Lower lobe of right lung (tissue), 2 donors: ENCODE results near the gene ST8SIA4. TPM values are rescaled to one million over a fixed set of nuclear protein-coding genes. Genes with fewer than 3 reads are reported as not detected.
A peak's percentile ranks its signal among the peaks of the same experiment; 100 is the strongest.
"Not testable (repeated sequence)": the region's sequence is repeated elsewhere in the genome, so short reads cannot be mapped to it uniquely, and the experiment has no call there.

Source experiments
- ATAC-seq, 2 donors: fragments of 200-7000 bp; cut with Tn5 transposase; one replicate each; pipeline ENCODE4 v1.9.1; 2020 to 2022; ENCODE audit warnings: mild to moderate bottlenecking in 2 of 2, moderate library complexity in 2 of 2
- DNase-seq: peaks from one replicate; pipeline ENCODE4 v3.0.0-alpha.2; 2020
- H3K27ac ChIP-seq: fragments of 200-600 bp; one replicate; pipeline ENCODE4 v1.8.0; 2022
- H3K27me3 ChIP-seq: fragments of 200-600 bp; one replicate; pipeline ENCODE4 v1.8.0; 2022; ENCODE audit warnings: low read depth
- H3K36me3 ChIP-seq: fragments of 200-600 bp; one replicate; pipeline ENCODE4 v1.8.0; 2022; ENCODE audit warnings: mild to moderate bottlenecking
- H3K4me1 ChIP-seq: fragments of 200-600 bp; one replicate; pipeline ENCODE4 v1.8.0; 2022
- H3K4me3 ChIP-seq: fragments of 200-600 bp; one replicate; pipeline ENCODE4 v1.8.0; 2022; ENCODE audit warnings: mild to moderate bottlenecking
- H3K9me3 ChIP-seq: fragments of 200-600 bp; one replicate; pipeline ENCODE4 v1.8.0; 2022
- intact Hi-C: fragments of 100-400 bp; cut with DNase I; formaldehyde crosslinking; loops from one replicate; pipeline ENCODE4 v1.11.0; 2022
- total RNA-seq: library from RNA; stranded (reverse); fragmentation: NEBNext Ultra II Directional; extraction: Animal tissue kit (Norgen Biotek cat#: 25700); gene quantifications from one replicate; pipeline ENCODE4 v1.2.1, GENCODE V29; 2021
- TF ChIP-seq, protein P1 (sequence below): fragments of 200-600 bp; IDR thresholded peaks from one replicate; pipeline ENCODE4 v1.8.0; 2022; ENCODE audit warnings: antibody characterized with exemption, mild to moderate bottlenecking
- donor health status: DM: no; HTN: yes; CAD: no; lungs with severe emphysema.

ST8SIA4 gene
- total RNA-seq, 1 donor from 2014 or later: 20.5 TPM

DNA sequence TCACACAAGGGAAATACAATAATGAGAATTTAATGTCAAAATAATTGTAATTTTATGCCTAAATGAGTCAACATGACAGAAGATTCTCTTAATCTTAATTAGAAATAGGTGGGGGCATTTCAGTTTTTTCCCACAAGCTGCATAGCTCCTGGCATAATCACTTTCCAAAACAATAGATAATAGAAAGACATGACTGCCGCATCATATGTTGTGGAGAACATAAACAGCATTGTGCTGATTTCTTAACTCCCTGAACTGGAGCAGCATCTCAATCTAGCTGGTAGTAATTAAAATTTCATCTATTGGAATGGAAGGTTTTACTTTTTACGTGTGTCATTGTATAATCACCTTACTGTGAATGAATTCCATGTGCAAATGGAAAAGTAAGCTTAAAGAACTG lies 112.1 kb downstream of the ST8SIA4 start:
- no peaks in the 10 kb centered on the region for H3K27me3 ChIP-seq
- intact Hi-C loops: no loop called here
- TF ChIP-seq, protein P1, sequence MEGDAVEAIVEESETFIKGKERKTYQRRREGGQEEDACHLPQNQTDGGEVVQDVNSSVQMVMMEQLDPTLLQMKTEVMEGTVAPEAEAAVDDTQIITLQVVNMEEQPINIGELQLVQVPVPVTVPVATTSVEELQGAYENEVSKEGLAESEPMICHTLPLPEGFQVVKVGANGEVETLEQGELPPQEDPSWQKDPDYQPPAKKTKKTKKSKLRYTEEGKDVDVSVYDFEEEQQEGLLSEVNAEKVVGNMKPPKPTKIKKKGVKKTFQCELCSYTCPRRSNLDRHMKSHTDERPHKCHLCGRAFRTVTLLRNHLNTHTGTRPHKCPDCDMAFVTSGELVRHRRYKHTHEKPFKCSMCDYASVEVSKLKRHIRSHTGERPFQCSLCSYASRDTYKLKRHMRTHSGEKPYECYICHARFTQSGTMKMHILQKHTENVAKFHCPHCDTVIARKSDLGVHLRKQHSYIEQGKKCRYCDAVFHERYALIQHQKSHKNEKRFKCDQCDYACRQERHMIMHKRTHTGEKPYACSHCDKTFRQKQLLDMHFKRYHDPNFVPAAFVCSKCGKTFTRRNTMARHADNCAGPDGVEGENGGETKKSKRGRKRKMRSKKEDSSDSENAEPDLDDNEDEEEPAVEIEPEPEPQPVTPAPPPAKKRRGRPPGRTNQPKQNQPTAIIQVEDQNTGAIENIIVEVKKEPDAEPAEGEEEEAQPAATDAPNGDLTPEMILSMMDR: no peak
- H3K4me1 ChIP-seq: no peaks in the 10 kb centered on the region
- H3K9me3 ChIP-seq: peaks cover 12% of the 10 kb centered on the region
- ATAC-seq (no peak), DNase-seq (no peak)
- H3K36me3 ChIP-seq: no peaks in the 10 kb centered on the region
- no peak overlapping the region for H3K4me3 ChIP-seq
- no peak overlapping the region for H3K27ac ChIP-seq

DNA sequence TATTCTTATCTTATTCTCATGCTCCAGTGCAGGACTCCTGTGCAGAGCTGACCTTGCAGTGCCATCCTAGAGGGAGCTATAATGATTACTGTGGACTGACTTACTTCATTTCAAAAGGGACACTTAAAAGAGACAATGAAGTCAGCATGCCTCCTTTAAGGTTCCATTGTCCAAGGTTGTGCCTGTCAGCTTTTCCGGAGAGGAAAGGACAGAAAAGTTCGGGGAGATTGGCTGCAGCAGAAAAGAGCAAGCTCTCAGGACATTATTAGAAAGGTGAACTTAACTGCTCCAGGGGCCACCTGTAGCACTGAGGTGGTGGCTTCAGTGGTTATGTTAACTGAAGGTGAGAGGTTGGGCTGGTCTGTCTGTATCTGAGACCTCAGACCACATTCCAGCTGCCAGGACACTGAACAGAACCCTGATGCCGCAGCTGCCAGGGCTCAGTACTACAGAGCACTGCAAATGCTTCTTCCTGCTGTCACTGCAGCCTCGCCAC lies 112.9 kb downstream of the ST8SIA4 start:
- no peak for DNase-seq
- Histone ChIP-seq H3K4me3 (no peak overlapping the region), H3K9me3 (peaks cover 12% of the 10 kb centered on the region), H3K4me1 (no peaks in the 10 kb centered on the region), H3K36me3 (no peaks in the 10 kb centered on the region), H3K27me3 (no peaks in the 10 kb centered on the region), H3K27ac (peak overlapping the region; percentile 38)
- ATAC-seq: peak in 1 of 2 donors; percentile 30
- intact Hi-C loops: no loop called here
- TF ChIP-seq, protein P1: peak; percentile 23

DNA sequence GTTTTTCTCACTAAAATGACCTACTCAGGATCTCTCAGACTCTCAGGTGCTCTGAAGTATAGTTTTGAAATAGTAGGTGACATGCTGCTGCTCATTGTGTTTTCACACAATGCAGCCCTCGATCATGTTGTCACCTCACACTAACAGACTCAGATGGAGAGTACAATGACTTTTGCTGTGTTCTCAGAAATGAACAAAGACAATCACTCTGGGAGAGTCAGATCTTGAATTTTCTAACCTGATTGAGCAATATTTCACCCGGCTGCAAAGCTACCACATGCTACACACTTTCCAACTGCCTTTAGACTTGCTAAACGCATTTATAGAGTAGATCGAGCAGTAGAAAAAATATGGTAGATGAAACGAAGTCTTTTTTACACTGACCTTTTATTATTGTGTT lies 113.4 kb downstream of the ST8SIA4 start:
- TF ChIP-seq, protein P1: no peak
- ATAC-seq (no peak), DNase-seq (no peak)
- Histone ChIP-seq H3K27me3 (no peaks in the 10 kb centered on the region), H3K9me3 (peaks cover 10% of the 10 kb centered on the region), H3K4me1 (no peaks in the 10 kb centered on the region), H3K36me3 (no peaks in the 10 kb centered on the region), H3K4me3 (no peak overlapping the region), H3K27ac (no peak overlapping the region)
- intact Hi-C loops: no loop called here

- no peak overlapping the region for H3K4me3 ChIP-seq
- DNase-seq (no peak), ATAC-seq (no peak)
- H3K9me3 ChIP-seq: no peaks in the 10 kb centered on the region
- no peaks in the 10 kb centered on the region for H3K36me3 ChIP-seq
- H3K27ac ChIP-seq: no peak overlapping the region
- no peaks in the 10 kb centered on the region for H3K27me3 ChIP-seq
- intact Hi-C loops: no loop called here
- TF ChIP-seq, protein P1: no peak
- no peaks in the 10 kb centered on the region for H3K4me1 ChIP-seq
These were observed 114.7 kb downstream of the ST8SIA4 start for GRCh38 chr5:100788417-100788816.

GRCh38 chr5:100787648-100788047 lies 115.4 kb downstream of the ST8SIA4 start:
- DNase-seq: no peak
- Histone ChIP-seq H3K27me3 (no peaks in the 10 kb centered on the region), H3K9me3 (no peaks in the 10 kb centered on the region), H3K4me1 (no peaks in the 10 kb centered on the region), H3K36me3 (no peaks in the 10 kb centered on the region), H3K27ac (no peak overlapping the region), H3K4me3 (no peak overlapping the region)
- TF ChIP-seq, protein P1: no peak
- intact Hi-C loops: no loop called here
- no peak for ATAC-seq

DNA sequence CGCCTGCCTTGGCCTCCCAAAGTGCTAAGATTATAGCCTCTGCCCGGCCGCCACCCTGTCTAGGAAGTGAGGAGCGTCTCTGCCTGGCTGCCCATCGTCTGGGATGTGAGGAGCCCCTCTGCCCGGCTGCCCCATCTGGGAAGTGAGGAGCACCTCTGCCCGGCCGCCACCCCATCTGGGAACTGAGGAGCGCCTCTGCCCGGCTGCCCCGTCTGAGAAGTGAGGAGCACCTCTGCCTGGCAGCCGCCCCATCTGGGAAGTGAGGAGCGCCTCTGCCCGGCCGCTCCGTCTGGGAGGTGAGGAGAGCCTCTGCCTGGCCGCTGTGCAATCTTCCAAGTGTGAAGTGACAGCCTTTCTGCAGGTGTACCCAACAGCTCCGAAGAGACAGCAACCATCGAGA lies 117.5 kb downstream of the ST8SIA4 start:
- DNase-seq, H3K4me3 ChIP-seq, ATAC-seq, H3K27ac ChIP-seq, H3K9me3 ChIP-seq, H3K36me3 ChIP-seq, intact Hi-C loops, H3K27me3 ChIP-seq, H3K4me1 ChIP-seq: not testable (repeated sequence)
